Activated T-cell treated with anti-CD3 and anti-CD28 coated beads for 4 hours (primary cell): ENCODE data around the gene GLP2R.

ENCODE experiments used
- DNase-seq: peaks from one replicate; pipeline ENCODE4 v3.0.0-alpha.2; 2020

Gene GLP2R

DNA sequence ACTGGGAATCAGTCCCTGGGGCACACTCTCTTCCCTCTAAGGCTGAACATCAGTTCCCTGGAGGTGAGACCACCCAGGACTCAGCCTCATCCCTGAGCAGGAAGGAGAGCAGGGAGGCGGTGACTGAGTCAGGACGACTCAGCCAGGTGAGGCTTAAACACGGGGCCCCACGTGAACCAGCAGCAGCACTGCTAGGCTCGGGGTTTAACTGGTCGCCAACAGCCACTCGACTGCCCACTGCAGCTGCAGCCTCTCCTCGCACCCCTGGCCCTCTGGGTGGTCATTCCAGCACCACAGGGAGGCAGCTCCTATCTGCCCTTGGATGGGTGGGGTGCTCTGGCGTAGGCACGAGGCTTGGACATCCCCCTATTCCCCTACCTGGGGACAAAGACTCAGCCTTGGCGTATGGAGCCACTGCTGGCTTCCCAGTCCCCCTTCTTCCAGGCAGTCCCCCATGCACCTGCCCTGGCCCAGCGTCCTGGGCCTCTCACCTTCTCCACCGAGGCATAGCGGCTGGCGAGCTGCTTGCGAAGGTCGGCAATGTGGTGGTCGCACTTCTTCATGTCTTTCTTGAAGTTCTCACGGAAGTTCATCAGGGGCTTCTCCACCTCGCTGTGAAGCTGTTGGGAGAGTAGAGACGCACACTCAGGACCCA lies 100.6 kb downstream of the GLP2R start:
- no peak for DNase-seq

DNA sequence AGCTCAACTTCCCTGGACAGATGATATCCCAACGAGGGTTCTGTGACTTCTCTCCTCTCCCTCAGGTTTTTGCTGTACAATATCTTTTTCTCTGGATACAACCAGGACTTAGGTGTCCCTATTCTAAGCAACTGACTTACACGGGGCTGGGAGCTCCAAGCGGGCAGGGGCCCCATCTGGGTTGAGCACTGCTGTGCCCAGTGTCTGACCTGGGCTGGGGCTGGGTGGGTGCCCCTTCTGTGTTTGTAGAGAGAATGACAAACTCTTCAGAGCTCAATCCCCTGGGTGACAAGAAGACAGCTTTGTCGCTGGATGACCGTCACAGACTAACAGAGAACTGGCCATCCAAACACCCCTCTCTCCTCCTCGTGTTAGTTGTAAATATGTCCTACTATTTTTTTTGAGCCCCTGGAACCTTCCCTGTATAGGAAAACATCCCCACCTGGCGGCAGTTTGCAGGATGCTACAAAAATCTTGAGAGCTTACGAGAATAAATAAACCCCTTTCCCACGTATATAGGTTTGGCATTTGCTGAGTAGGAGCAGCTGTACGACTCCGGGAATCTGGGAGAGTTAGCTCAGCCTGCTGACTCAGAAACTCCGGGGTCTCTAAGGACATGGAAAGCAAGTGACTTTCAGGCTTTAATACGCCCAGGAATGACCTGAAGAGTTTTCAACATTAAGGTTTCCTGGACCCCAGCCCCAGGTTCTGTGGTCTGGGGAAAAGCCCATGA lies 103.0 kb downstream of the GLP2R start:
- DNase-seq, result no peak

DNA sequence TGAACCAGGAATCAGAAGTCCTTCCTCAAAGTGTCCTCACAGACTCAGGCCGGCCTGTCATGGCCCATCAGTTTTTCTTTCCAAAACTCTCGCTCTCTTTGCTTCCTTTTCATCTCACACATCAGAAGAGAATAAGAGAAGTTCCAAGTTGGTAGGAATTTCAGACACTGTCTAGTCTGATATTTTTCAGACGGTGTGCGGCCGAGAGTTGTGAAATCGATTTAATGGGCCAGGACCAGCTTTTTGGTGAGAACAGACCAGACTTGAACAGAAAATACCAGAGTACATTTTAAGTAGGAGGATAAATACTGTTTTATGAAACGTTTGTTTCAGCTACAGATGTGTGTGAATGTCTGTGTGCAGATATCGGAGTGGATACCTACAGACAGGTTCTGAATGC lies 104.1 kb downstream of the GLP2R start:
- DNase-seq, result no peak

DNA sequence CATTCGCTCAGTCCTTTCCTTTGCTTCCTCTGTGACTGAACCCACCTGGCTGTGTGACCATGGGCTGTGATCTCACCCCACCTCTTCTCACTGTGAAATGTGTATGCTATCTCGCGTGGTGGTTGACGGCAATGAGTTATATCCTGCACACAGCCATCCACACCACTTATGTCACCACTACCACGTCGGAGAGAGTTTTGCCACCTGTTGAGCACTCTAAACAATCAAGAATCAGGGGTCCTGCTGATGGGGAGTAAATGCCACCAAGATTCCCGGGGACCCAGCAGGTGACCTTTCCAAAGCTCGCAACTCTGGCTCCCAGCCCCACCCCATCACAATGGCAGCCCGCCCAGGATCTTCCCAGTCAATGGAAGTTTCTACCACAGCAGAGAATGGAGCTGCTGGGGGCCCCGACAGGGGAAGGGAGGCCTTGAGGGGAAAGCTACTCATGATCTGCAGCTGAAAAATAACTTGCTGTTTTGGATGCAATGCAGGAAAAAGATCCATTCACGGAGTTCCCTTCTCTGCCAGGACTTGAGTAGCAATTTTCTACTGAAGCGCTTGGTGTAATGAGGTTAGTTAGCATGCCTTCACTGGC lies 105.5 kb downstream of the GLP2R start:
- DNase-seq, result no peak

DNA sequence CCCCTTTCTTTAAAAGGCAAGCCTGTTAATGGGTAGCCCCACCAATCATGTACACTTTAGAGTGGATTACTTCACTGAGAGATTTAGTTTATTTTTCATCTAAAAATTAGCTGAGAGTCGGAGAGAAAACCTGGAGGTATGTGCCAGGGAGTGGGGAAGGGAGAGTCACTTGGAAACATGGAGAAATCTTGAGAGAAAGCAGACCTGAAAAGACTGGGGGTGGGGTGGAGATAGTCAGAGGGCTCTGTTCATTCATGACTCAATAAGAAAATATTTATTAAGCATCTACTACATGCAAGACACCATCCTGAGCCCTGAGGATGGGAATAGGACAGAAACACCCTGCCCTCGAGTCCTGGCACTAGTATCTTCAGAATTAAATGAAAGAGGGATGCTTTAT lies 106.8 kb downstream of the GLP2R start:
- no peak for DNase-seq

DNA sequence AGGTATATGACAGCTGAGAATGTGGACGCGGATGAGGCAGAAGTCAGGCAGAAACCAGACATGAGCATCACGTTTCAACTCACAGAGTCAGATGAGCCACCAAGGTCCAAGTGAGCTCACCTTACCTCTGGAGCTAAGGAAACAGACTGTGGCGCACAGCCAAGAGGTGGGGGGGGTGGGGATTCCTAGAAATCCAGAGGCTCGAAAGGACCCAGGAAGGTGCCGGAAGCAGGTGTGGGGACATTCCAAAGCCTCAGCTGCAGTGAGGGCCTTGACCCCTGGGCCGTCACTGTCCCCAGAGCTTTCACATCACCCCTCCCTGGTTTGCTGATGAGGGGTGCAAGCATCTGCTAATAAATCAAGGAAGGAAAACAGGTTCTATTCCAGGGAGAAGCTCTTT lies 108.6 kb downstream of the GLP2R start:
- DNase-seq, result no peak

DNA sequence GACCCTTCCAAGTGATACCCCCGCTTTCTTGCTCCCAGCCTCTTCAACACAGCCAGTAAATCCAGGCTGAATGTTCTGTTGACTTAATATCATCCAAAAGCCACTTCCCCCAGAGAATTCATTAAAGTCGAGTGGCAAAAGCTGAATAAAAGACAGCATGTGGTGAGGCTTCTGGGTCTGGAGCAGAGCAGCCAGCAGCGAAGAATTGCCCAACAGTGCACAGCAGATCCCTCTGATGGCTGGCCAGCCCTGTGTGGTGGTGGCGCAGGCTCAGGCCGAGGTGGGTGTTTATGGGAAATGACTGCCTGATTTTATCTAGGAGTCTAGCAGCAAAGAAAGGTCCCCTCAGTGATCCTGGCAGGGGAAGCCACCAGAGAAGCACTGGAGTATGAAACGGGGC lies 109.7 kb downstream of the GLP2R start:
- no peak for DNase-seq

DNA sequence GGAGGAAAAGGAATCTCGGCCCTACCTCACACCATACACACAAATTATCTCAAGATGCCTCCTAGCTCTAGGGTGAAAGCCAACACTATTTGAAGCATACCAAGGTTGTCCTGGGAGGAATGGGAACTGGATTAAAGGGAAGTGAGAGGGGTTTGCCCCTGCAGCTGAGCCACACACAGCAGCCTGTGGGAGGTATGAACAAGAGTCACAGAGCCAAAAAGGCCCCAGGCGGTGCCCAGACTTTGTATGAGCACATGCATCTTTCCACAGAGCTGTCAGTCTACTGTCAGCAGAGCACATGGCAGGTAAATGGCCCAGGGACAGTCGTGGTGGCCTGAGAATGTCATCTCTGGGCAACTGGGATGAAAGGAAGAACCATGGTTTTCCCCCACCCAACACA lies 110.4 kb downstream of the GLP2R start:
- no peak for DNase-seq

DNA sequence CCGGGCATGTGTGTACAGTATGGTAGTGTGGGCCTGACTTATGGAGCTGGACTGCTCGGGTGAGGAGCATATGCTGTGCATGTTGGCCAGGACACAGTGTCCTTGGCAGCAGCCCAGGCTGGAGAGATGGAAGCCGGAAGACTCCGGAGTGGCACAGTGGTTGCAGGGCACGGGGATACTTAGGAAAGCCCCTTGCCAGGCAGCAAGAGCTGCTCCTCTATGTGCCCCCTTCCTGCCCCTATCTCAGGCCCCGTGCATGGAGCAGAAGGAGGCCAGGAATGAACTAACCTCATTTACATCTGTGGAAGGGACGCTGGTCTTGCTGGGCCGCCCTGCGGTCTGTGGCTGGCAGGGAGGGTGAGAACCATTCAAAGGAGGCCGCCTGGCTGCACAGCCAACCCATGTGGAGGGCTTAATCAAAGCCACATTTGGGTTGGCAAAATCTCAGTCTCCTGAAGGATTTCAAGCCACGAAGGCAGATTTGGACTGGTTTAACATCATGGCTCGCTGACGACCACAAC lies 111.6 kb downstream of the GLP2R start:
- DNase-seq, result no peak

DNA sequence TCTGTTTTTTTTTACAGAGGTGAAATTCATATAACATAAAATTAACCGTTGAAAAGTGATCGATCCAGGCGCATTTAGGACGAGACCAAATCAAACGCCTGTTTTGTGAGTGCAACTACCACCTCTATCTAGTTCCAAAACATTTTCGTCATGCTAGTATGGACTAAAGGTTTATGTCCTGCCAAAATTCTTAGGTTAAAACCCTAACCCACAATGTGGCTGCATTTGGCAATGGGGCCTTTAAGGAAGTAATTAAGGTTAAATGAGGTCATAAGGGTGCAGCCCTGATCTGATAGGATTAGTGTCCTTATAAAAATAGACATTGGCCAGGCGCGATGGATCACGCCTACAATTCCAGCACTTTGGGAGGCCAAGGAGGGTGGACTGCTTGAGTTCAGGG lies 112.2 kb downstream of the GLP2R start:
- no peak for DNase-seq

DNA sequence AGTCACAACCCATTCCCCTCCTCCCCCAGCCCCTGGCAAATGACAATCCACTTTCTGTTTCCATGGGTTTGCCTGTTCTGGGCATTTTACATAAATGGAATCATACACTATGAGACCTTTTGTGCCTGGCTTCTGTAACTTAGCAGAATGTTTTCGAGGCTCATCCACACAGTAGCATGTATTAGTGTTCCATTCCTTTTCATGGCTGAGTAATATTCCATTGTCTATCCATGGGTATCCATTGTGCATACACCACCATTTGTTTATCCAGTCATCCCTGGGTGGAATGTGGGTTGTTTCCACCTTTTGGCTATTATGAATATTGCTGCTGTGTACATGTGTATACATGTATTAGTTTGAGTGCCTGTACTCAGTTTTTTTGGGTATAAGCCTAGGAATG lies 113.0 kb downstream of the GLP2R start:
- no peak for DNase-seq

DNA sequence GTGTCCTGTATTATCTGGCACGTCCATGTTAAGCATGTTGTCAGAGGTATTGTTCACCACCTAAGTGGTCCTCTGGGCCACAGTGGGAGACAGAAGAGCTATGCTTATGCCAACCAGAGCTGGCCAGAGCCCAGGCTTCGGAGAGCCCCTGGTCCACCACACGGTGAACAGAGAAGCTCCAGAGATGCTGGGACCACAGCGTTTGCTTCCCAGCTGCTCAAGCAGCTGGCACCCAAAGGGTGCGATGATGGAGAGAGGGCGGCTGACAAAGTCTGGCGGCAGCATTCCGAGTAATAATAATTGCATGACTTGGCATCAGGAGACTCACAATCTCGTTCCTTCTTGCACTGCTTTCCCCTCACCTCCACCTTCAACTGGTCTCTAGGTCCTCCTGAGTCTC lies 115.1 kb downstream of the GLP2R start:
- no peak for DNase-seq

DNA sequence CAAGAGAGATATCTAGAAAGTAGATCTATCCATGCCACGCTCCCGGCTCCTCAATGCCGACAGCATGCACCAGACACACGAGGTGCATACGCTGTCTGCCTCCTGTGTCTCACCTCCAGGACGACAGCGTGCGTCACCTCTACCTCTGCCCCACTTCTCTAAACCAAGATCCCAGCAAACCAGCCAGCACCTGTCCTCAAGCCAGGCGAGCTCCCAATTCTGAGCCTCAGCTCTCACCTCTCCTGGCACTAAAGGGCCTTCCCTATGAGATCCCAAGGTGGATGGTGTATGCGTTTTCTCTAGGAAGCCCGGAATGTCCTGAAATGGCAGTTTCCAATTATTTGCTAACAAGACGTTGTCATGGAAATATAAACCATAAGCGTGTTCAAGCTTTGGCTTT lies 115.6 kb downstream of the GLP2R start:
- DNase-seq, result no peak
